Measurements from ENCODE around the gene CRISPLD2.

The CRISPLD2 gene

GRCh38 chr16:84842516-84843148 lies 22.8 kb downstream of the CRISPLD2 start:
- H3K4me3 ChIP-seq (replicated peaks; ENCODE audit: low read depth, low read length): no peak overlapping the region
- DNase-seq (ENCODE audit: extremely low read depth, low read depth): no peak
- no peak for TF ChIP-seq CTCF (IDR thresholded peaks at IDR 0.05; ENCODE audit: low read depth, low read length, missing control alignments)

GRCh38 chr16:84843149-84844048 lies 23.6 kb downstream of the CRISPLD2 start:
- H3K4me3 ChIP-seq (replicated peaks; ENCODE audit: low read depth, low read length): no peak overlapping the region
- no peak for TF ChIP-seq CTCF (IDR thresholded peaks at IDR 0.05; ENCODE audit: low read depth, low read length, missing control alignments)
- no peak for DNase-seq (ENCODE audit: extremely low read depth, low read depth)

- no peak for DNase-seq (ENCODE audit: extremely low read depth, low read depth)
- no peak overlapping the region for H3K4me3 ChIP-seq (replicated peaks; ENCODE audit: low read depth, low read length)
- TF ChIP-seq CTCF (IDR thresholded peaks at IDR 0.05; ENCODE audit: low read depth, low read length, missing control alignments): no peak
These were observed 24.2 kb downstream of the CRISPLD2 start for GRCh38 chr16:84844049-84844350.

GRCh38 chr16:84844559-84845495 lies 25.0 kb downstream of the CRISPLD2 start:
- no peak for DNase-seq (ENCODE audit: extremely low read depth, low read depth)
- H3K4me3 ChIP-seq (replicated peaks; ENCODE audit: low read depth, low read length): no peak overlapping the region
- no peak for TF ChIP-seq CTCF (IDR thresholded peaks at IDR 0.05; ENCODE audit: low read depth, low read length, missing control alignments)

GRCh38 chr16:84845496-84846002 lies 25.8 kb downstream of the CRISPLD2 start:
- no peak for DNase-seq (ENCODE audit: extremely low read depth, low read depth)
- no peak for TF ChIP-seq CTCF (IDR thresholded peaks at IDR 0.05; ENCODE audit: low read depth, low read length, missing control alignments)

GRCh38 chr16:84847564-84848355 lies 28.0 kb downstream of the CRISPLD2 start:
- no peak for TF ChIP-seq CTCF (IDR thresholded peaks at IDR 0.05; ENCODE audit: low read depth, low read length, missing control alignments)
- DNase-seq (ENCODE audit: extremely low read depth, low read depth): no peak
- no peak overlapping the region for H3K4me3 ChIP-seq (replicated peaks; ENCODE audit: low read depth, low read length)

More at GRCh38 chr16:84845496-84846002, 25.8 kb downstream of the CRISPLD2 start:
- H3K4me3 ChIP-seq (replicated peaks; ENCODE audit: low read depth, low read length): no peak overlapping the region
